HG02642 (cell line): ENCODE results near the gene SLC38A10.

Source experiments
- ATAC-seq: cut with Tn5 transposase; IDR thresholded peaks from one replicate; pipeline ENCODE4 v1.9.1; 2021; ENCODE audit warnings: mild to moderate bottlenecking; ENCODE audit not compliant: unreplicated experiment, poor library complexity

Gene SLC38A10

DNA sequence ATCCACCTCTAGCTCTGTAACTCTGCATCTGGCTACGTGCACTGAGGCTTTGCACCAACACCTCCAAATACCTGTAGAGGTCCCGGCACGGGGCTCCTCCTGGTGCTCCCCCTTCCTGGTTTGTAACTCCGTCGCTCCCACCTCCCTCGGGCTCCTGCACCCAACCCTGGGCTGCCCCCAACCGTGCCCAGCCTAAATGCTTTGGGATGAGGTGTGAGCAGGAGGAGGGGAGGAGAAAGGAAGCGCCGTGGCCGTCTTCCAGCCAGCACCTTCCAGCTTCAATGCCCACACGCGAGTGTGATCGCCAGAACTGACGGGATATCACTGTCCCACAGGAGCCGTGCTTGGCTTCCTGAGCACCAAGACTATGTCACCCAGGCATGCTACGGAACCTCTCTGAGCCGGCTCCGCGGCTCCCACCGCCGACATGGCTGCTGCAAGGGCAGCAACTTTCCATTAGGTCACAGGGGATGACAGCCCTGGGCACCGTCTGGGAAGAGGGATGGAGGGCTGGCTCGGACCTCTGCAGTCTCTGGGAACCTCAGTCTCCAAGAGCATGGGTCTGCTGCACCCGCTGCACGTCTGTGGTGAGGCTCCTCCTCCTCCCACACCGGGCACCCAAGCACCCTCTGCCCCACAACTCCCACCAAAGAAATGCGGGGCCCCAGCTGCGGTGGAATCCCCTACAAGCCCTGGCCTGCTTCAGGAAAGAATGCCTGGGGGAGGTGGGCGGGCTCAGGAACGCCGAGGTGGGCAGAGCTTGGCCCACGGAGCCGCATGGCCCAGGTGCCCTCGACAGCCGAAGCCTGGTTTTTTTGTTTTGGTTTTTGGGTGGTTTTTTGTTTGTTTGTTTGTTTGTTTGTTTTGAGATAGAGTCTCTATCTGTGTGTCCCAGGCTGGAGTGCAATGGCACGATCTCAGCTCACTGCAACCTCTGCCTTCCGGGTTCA lies 6.4 kb upstream of the SLC38A10 start:
- ATAC-seq: no peak

DNA sequence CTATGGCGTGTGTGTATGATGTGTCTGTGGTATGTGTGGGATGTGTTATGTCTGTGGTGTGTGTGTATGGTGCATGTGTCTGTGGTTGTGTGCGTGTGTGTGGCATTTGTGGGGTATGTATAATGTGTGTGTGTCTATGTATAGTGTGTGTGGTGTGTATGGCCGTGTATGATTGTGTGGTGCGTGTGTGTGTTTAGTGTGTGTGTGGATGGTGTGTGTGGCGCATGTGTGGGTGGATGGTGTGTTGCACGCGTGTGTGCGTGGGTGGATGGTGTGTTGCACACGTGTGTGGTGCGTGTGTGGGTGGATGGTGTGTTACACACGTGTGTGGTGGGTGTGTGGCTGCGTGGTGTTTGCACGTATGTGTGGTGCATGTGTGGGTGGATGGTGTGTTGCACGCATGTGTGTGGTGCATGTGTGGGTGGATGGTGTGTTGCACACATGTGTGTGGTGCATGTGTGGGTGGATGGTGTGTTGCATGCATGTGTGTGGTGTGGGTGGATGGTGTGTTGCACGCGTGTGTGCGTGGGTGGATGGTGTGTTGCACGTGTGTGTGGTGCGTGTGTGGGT lies 5.6 kb upstream of the SLC38A10 start:
- no peak for ATAC-seq

DNA sequence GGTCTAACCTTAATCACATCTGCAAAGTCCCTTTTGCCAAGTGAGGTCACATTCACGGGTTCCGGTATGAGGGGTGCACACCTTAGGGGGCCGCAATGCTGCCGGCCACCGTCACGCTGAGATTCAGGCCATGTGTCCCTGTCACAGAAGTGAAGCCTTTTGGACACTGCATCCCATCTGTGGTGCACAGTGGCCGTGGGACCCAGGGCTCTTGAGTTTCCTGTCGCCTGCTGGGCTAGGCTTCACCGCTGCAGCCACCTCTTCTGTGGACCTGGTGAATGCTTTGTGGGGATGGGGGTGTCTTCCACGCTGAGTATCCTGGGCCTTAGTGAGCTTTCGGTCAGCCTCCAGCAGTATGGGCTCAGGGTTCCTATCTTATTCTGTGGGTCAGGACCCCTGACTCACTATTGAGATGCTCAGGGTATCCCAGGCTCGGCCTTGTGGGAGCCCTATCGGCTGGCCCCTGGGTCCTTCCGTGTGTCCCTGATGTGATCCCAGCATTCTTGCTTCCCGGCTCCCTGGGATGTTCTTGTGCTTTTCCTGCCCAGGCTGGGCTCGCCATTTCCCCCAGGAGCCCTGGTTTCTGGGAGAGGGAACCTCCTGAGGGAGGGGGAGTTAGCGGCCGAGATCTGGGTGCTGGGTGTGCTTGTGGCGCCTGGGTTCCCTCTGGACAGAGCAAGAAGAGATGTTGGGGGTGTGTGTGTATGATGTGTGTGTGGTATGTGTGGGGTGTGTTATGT lies 4.9 kb upstream of the SLC38A10 start:
- ATAC-seq: no peak

DNA sequence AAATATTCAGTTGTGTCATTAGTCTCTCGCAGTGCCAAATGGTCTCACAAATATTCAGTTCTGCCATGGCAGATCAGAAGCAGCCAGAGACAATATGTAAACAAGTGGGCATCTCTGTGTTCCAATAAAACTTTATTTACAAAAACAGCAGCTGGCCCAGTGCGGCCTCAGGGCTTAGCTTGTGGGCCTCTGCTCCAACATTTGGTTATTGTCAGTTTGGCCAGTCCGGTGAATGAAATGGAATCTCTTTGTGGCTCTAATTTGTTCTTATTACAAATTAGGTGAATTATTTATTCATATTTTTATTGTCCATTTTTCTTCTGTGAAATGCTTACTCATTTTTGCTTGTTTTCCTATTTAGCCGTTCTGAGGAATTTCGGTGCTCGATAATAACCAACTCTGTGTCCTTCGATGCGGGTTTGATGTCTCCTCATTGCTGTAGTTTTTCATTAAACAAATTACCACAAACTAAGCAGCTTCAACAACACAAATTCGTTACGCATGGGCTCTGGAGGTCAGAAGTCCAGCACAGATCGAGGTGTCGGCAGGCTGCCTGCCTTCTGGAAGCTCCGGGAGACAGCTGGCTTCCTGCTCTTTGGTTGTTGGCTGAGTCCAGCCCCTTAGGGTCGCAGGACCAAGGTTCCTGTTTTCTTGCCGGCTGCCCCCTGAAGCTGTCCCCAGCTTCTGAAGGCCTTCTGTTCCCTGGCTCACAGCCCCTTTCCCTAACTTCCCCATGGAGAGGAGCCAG lies 4.1 kb upstream of the SLC38A10 start:
- no peak for ATAC-seq

DNA sequence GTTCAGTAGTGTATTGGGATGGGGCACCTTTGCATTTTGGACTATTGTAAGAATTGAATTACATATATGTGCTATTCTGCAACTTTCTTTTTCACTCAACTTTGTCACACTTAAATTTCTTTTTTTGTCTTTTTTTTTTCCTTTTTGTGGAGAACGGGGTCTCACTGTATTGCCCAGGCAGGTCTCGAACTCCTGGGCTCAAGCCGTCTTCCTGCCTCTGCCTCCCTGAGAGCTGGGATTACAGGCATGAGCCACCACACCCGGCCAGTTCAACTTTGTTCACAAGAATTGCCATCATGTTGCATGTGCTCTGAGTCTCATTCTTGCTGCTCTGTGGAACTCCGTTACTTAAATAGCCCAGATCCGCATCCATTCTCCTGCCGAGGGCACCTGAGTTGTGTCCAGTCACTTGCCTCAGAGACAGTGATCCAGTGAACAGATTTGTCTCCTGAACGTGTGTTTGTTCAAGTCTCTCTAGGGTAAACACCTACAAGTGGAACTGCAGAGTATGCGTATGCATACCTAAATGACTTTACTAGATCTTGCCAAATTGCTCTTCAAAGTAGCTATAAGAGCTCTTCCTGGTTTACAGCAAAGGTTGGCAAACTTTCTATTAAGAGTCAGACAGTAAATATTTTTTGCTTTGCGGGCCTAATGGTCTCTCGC lies 3.4 kb upstream of the SLC38A10 start:
- no peak for ATAC-seq

DNA sequence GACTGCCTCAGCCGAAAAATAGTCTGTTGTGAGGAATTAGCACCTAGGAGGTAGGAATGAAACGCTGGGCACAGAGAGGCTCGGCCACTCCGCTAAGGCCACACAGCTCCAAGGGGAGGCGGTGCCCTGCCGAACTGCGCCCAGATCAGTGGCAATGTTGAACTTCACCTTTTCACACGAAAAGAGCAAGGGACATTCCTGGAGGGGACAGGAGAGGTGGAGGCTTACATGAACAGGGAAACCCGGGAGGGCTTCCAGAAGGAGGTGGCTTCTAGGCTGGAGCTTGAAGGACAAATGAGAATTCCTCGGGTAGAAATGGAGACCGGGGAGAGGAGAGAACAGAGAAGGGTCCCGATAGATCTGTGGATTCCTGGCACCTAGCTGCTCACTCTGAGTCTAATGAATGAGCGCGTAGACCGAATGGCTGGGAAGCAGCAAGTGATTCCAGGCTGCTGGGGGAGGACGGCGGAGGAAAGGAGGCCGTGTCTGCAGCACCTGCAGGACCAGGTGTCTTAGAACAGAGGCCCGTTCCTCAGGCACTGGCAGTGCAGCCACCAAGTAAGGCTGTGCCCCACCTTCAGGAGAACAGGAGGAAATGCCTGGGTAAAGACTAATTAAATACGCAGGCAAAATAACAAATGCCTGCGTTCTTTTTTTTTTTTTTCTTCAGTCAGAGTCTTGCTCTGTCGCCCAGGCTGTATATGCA lies 722 bp upstream of the SLC38A10 start:
- ATAC-seq: peak; percentile 11

DNA sequence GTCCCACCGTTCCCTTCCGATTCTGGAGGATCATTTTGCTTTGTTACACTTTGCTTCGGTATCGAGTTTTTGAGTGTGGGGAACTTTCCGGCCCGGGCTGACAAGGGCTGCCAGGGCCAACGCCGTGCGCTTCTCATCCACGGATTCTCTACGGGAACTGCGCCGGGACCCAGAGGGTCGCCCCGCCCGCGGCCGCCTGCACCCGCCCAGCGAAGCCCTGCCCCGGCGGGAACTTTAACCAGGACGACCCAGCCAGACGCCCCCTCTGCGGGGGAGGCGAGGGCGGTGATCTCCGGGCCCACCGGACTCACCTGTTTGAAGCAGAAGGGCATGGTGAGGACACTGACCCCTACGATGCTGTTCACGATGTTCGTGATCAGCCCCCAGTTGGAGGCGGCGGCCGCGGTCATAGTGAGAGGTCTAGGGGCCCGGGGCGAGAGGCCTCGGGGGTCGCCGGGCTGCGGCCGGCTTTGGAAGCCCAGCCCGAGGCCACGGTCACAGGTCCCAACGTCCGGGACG lies 536 bp downstream of the SLC38A10 start:
- peak; percentile 29 for ATAC-seq

DNA sequence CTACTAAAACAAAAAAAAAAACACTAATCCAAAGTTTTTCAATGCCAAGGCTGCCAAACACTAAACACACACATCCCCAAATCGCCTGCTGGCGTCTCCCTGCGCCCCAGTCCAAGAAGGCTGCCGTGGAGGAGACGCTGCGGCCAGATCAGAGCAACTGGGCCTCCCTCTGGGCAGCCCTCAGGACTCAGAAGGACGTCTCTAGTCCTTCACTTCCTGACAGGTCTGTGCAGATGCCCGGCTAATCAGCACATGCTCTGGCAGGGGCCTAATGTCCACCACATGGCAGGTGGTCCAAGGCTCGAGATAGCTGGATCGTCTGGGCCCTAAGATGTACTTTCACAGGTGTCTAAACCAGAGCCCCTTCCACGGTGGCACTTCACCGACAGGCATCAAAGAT lies 2.7 kb downstream of the SLC38A10 start:
- no peak for ATAC-seq

DNA sequence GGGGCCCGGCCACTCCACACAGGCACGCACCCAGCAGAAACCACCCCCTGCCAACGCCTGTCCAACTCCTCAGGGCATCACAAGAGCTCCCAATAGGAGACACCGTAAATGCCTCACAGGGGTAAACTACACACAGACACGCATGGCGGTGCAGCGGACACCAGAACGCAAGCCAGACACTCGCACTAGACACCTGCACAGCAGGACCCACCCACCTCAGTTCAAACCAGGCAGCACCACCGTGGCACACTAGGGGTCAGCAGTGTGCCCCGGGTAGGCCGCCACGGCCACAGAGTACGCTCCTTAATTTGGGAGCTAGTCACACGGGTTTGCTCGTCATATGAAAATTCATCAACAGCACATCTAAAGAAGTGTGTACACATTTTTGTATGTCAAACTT lies 3.4 kb downstream of the SLC38A10 start:
- ATAC-seq: no peak

DNA sequence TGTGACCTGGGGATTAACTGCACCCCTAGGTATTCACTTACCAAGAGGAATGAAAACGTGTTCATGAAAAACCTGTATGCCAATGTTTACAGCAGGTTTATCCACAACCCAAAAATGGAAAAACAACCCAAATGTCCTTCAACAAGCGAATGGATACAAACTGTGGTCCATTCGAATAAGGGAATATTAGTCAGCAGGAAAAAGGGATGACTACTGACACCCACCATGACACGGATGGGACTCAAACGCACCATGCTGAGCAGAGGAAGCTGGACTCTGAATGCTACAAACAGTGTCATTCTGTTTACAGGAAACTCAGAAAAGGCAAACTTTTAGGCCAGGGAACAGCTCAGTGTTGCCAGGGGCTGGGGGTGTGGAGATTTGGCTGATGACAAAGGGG lies 4.9 kb downstream of the SLC38A10 start:
- ATAC-seq: no peak

DNA sequence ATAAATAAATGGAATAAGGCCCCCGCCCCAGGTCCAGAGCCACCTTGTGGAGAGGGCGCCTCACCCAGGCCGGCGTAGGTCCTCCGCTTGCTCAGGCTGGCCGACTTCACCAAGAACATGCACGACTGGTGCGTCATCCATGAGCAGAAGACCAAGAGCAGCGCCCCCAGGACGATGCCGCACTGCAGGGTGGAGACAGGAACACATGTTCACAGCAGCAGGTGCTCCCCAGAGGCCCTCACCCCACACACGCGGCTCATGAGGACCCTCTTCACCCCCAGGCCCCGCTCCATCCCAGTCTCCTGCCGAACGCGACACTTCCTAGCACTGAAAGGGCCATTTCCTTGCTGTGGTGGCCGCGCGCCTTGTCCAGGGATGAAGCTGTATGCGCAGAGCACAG lies 5.5 kb downstream of the SLC38A10 start:
- no peak for ATAC-seq

GRCh38 chr17:81288715-81289114 lies 6.4 kb downstream of the SLC38A10 start:
- no peak for ATAC-seq

- no peak for ATAC-seq
Observed at GRCh38 chr17:81287741-81288430, 7.2 kb downstream of the SLC38A10 start.

DNA sequence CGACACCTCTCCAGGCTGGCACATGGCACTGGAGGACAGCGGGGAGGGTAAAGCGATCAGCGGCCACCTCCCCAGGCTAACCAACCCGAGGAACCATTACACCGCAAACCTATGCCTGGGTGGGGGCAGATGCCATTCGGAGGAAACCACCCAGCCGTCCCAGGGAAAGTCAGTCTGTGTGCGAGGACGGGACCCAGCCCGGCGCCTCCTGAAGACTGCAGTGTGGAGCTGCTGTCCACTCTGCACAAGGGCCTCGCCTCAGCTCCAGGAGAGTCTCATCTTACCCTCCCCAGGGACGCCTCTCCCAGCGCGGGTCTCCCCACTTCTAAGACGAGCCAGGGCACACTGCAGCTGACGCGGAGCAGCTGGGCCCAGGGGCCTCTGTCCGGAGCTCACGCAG lies 8.0 kb downstream of the SLC38A10 start:
- no peak for ATAC-seq

GRCh38 chr17:81286491-81287145 lies 8.5 kb downstream of the SLC38A10 start:
- ATAC-seq: no peak

DNA sequence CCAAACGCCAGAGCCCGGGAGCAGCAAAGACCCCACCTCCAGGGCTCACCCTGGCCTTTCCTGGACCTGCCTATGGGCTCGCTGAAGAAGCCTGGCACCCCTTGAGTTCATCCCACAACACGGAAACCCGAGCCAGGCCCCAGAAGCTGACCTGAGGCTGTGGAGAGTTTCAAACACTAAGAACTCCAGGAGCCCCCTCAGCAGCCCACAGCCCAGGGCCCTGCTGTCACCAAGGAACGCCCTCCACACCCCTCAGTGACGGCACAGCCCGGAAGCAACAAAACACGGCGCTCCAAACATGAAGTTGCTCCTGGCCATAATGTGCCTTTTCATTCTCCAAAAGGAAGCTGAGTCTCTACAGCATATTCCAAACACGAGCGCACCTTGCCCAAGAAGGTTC lies 9.2 kb downstream of the SLC38A10 start:
- ATAC-seq: no peak

DNA sequence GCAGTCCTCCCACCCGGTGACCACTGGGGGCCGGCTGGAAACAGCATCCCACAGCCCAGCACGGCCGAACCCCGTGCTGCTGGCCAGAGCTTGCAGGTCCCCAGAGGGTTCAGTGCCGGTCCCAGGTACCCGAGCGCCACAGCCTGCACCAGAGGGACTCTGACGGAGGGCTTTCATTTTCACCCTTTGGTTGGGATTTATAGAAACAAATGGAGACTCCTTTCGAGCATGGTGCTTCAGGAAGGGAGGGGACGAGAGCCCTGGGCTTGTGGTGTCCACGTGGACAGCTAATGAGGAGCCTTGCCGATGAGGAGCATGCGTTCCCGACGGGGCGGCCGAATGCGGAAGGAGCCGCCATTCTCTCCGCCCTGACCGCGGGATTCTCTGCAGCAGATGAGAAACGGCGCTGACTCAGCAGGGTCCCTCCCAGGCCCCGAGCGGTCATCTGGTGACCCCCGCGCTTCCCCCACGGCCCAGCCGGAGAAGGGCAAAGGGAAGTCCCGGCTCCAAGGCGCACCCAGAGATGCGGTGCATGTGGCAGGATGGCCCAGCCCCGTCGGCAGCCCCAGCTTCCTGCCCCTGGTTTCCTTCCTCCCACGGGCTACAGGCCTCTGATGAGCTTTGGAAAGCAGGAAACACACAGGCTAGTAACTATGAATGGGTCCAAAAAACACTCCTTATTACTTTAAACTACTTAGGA lies 9.8 kb downstream of the SLC38A10 start:
- no peak for ATAC-seq
